IPS-20b (cell line): Measurements from ENCODE around the gene FHIT.

ENCODE experiments used
- H3K27ac ChIP-seq: one replicate; pipeline ENCODE4 v1.5.1; 2013; ENCODE audit warnings: low read length
- H3K27me3 ChIP-seq: 2 replicates; pipeline ENCODE4 v1.6.1; 2013; ENCODE audit warnings: mild to moderate bottlenecking, low read length, inconsistent platforms; ENCODE audit not compliant: insufficient read depth
- H3K36me3 ChIP-seq: 2 replicates; pipeline ENCODE4 v1.6.1; 2013; ENCODE audit warnings: low read depth, mild to moderate bottlenecking, inconsistent platforms, low read length, moderate library complexity; ENCODE audit not compliant: insufficient read depth
- H3K4me1 ChIP-seq: 2 replicates; pipeline ENCODE4 v1.6.1; 2013; ENCODE audit warnings: mild to moderate bottlenecking, control low read depth, inconsistent platforms, low read length, moderate library complexity; ENCODE audit not compliant: insufficient read depth
- H3K4me3 ChIP-seq: 2 replicates; pipeline ENCODE4 v1.5.1; 2013; ENCODE audit warnings: mild to moderate bottlenecking, low read length, inconsistent platforms
- H3K9ac ChIP-seq: 2 replicates; pipeline ENCODE4 v1.6.1; 2013; ENCODE audit warnings: low read depth, mild to moderate bottlenecking, inconsistent platforms, low read length, moderate library complexity
- H3K9me3 ChIP-seq: 2 replicates; pipeline ENCODE4 v1.6.1; 2013; ENCODE audit warnings: mild to moderate bottlenecking, low read depth, low read length, inconsistent platforms; ENCODE audit not compliant: insufficient read depth

Gene FHIT

DNA sequence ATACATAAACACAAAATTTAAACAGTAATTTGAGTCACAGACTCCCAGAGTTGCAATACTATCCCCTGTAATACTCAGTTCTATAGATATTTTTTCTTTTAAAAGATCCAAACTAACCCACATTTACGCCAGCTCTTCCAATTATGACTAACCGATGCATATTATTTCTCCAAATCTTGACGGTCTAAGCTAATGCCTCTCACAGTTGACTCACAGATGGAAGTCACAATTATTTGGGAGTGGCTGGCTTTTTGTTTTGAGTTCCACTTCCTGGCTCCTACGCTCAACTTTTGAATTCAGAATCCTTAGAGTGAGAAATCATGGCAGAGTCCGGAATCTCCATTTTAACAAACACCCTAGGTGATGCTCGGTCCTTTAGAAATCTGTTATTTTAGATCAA, 749.9 kb downstream of the FHIT start:
- Histone ChIP-seq H3K9ac (no peak overlapping the region), H3K9me3 (no peaks in the 10 kb centered on the region), H3K4me1 (no peaks in the 10 kb centered on the region), H3K4me3 (no peak overlapping the region), H3K27ac (no peak overlapping the region), H3K27me3 (no peaks in the 10 kb centered on the region), H3K36me3 (no peaks in the 10 kb centered on the region)

DNA sequence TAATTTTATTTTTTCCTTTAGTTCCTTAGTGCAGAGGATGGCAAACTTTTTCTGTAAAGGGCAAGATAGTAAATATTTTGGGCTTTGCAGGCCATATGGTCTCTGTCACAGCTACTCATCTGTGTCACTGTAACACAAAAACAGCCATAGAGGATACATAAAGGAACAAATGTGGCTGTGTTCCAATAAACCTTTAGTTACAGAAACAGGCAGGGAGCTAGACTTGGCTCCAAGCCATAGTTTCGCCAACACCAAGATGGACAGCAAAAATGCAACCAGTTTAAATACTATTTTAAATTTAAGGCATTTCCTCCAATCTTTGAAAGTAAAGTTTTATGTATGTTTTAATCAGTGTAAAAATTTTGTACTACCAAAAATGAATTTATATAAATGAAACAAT, 753.4 kb downstream of the FHIT start:
- no peaks in the 10 kb centered on the region for H3K27me3 ChIP-seq
- no peaks in the 10 kb centered on the region for H3K4me1 ChIP-seq
- no peaks in the 10 kb centered on the region for H3K36me3 ChIP-seq
- H3K4me3 ChIP-seq: no peak overlapping the region
- no peak overlapping the region for H3K9ac ChIP-seq
- H3K9me3 ChIP-seq: no peaks in the 10 kb centered on the region
- no peak overlapping the region for H3K27ac ChIP-seq

- no peaks in the 10 kb centered on the region for H3K36me3 ChIP-seq
- H3K27ac ChIP-seq: no peak overlapping the region
- H3K4me3 ChIP-seq: no peak overlapping the region
- H3K27me3 ChIP-seq: no peaks in the 10 kb centered on the region
- no peaks in the 10 kb centered on the region for H3K4me1 ChIP-seq
- H3K9ac ChIP-seq: no peak overlapping the region
- no peaks in the 10 kb centered on the region for H3K9me3 ChIP-seq
Measured at GRCh38 chr3:60490992-60491391, 760.3 kb downstream of the FHIT start.

GRCh38 chr3:60475096-60475495, 776.2 kb downstream of the FHIT start:
- no peak overlapping the region for H3K27ac ChIP-seq
- H3K9me3 ChIP-seq: 0 out of 2 replicates have a peak, but pooled peaks cover under 1% of the 10 kb centered on the region
- no peak overlapping the region for H3K4me3 ChIP-seq
- H3K27me3 ChIP-seq: no peaks in the 10 kb centered on the region
- H3K4me1 ChIP-seq: no peaks in the 10 kb centered on the region
- H3K9ac ChIP-seq: no peak overlapping the region
- no peaks in the 10 kb centered on the region for H3K36me3 ChIP-seq

DNA sequence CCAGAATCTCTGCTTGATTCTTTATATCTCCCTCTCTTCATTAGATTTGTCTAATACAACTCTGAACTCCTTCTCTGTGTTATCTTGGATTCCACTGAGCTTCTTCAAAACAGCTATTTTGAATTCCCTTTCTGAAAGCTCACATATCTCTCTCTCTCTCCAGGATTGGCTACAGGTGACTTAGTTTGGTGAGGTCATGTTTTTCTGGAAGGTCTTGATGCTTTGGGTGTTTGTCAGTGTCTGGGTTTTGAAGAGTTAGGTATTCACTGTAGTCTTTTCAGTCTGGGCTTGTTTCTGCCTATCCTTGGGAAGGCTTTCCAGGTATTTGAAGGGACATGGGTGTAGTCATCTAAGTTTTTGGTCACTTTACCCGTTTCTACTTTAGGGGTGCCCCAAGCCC, 781.8 kb downstream of the FHIT start:
- H3K9me3 ChIP-seq: no peaks in the 10 kb centered on the region; the same call in 1 of the 2 replicates
- H3K4me3 ChIP-seq: no peak overlapping the region

DNA sequence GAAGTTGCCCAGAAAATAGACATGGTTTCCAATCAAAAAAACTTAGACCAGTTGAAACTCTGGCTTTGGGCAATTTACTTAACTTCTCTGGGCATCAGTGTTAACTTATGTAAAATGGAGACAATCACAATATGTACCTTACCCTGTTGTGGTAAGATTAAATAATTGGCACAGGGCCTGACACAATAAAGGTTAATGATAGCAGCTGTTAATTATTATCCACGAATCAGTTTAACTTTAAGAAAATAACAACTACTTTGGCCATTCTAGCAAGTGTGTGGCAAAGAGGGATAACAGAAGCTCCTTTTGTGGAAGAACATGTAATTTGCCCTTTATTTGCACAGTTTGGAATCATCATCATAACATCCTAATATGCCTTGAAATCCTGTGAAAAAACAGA, 787.6 kb downstream of the FHIT start:
- Histone ChIP-seq H3K9ac (no peak overlapping the region), H3K9me3 (no peaks in the 10 kb centered on the region; the same call in 1 of the 2 replicates), H3K36me3 (no peaks in the 10 kb centered on the region), H3K27me3 (no peaks in the 10 kb centered on the region), H3K4me3 (no peak overlapping the region), H3K4me1 (no peaks in the 10 kb centered on the region; the same call in 1 of the 2 replicates), H3K27ac (no peak overlapping the region)

More for the DNA sequence above, 781.8 kb downstream of the FHIT start:
- Histone ChIP-seq H3K9ac (no peak overlapping the region), H3K27me3 (no peaks in the 10 kb centered on the region), H3K4me1 (peaks cover 6% of the 10 kb centered on the region; the same call in 1 of the 2 replicates), H3K36me3 (no peaks in the 10 kb centered on the region), H3K27ac (no peak overlapping the region)

DNA sequence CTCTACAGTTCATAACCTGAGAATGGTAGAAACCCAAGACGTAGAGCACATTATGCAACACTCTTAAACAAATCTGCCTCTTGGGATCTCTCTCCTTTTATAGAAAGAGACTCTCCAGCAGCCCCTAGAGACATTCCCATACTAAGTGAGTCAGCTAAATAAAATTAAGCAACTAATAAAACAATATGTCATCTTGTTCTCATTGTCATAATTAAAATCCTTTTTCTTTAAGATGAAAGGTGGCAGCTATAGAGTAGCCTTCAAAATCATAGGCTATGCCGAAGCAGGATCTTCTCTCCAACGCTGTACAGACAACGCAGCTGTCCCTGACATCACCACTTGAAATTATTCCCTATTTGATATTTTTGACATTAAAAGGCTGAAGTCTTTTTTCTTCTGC, 790.0 kb downstream of the FHIT start:
- H3K27ac ChIP-seq: no peak overlapping the region

GRCh38 chr3:60456180-60456579, 795.1 kb downstream of the FHIT start:
- Histone ChIP-seq H3K4me3 (no peak overlapping the region), H3K36me3 (no peaks in the 10 kb centered on the region), H3K27me3 (no peaks in the 10 kb centered on the region), H3K4me1 (no peaks in the 10 kb centered on the region), H3K27ac (no peak overlapping the region), H3K9me3 (no peaks in the 10 kb centered on the region), H3K9ac (no peak overlapping the region)

More for the DNA sequence above, 790.0 kb downstream of the FHIT start:
- no peak overlapping the region for H3K9ac ChIP-seq
- no peaks in the 10 kb centered on the region for H3K4me1 ChIP-seq
- no peaks in the 10 kb centered on the region for H3K27me3 ChIP-seq
- no peak overlapping the region for H3K4me3 ChIP-seq
- no peaks in the 10 kb centered on the region for H3K36me3 ChIP-seq
- no peaks in the 10 kb centered on the region; the same call in 1 of the 2 replicates for H3K9me3 ChIP-seq

DNA sequence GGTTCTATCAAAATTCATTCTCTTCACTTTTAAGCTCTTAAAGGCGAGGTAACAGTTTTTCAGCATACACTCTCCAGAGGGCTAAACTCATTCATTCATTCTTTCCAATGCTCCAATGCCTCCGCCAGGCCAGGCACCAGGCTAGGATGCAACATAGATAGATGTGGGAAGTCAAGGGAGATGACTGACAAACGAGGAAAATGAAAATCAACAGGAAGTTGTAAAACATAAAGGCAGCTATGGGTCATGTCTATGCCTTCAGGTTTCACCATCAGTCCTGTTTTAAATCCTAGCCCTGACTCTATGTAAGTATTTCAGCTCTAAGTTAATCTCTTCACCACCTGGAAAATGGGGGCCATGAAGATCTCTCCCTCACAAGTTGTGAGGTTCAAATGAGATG, 797.9 kb downstream of the FHIT start:
- Histone ChIP-seq H3K4me3 (no peak overlapping the region), H3K27me3 (no peaks in the 10 kb centered on the region), H3K36me3 (no peaks in the 10 kb centered on the region), H3K9me3 (no peaks in the 10 kb centered on the region), H3K27ac (no peak overlapping the region), H3K4me1 (no peaks in the 10 kb centered on the region), H3K9ac (no peak overlapping the region)

- Histone ChIP-seq H3K4me1 (no peaks in the 10 kb centered on the region), H3K27ac (no peak overlapping the region), H3K9me3 (no peaks in the 10 kb centered on the region), H3K27me3 (no peaks in the 10 kb centered on the region), H3K4me3 (no peak overlapping the region), H3K36me3 (no peaks in the 10 kb centered on the region), H3K9ac (no peak overlapping the region)
Measured at GRCh38 chr3:60448696-60449095, 802.6 kb downstream of the FHIT start.

DNA sequence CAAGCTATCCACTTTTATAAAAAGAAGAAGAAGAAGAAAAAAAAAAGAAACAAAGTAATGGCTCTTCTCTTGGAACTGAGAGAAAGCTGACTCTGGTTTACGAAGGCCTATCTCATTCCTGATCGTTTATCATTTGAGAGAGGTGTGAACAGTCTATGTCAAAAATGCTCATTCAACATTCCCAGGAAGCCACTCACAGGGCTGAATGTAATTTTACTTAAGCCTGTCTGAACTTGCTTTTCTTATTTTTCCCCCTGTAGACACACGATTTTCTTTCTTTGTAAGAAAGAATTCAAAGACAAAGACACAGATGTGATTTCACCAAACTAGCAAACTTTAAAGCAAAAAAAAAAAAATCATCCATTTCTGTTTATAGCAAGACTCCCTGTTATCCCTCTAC, 805.8 kb downstream of the FHIT start:
- Histone ChIP-seq H3K27ac (no peak overlapping the region), H3K4me3 (no peak overlapping the region), H3K9ac (no peak overlapping the region), H3K9me3 (no peaks in the 10 kb centered on the region), H3K36me3 (no peaks in the 10 kb centered on the region), H3K27me3 (no peaks in the 10 kb centered on the region), H3K4me1 (no peaks in the 10 kb centered on the region)

DNA sequence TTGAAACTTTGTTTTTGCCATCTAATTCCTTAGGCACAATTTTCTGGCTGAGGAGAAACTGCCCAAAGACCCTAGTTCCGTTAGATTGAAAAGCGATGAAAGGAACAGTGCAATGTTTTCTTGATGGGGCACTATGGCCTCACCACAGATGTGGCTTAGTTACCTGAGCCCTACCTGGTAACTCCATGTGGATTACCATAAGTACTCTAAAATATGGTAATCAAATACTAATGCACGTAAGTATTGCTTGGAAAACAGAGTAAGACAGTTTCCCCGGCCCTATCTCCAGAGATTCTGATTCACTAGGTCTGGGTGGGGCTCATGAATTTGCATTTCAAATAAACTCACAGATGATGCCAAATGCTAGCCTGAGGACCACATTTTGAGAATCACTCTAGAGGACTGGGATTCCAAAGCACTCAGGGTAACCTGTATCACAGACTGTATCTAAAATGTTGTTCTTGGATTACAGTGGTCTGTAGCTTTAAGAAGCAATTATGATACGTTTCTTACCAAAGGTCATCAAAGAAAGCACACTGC, 806.3 kb downstream of the FHIT start:
- Histone ChIP-seq H3K36me3 (no peaks in the 10 kb centered on the region), H3K4me3 (no peak overlapping the region), H3K27ac (no peak overlapping the region), H3K9me3 (no peaks in the 10 kb centered on the region), H3K4me1 (0 out of 2 replicates have a peak, but pooled peaks cover under 1% of the 10 kb centered on the region), H3K27me3 (no peaks in the 10 kb centered on the region), H3K9ac (no peak overlapping the region)
